ENCODE results near the gene NRP2. TPM values are rescaled to one million over a fixed set of nuclear protein-coding genes. Genes with fewer than 3 reads are reported as not detected.

The NRP2 gene
- total RNA-seq, 2 experiments from 2014 or later = 0.63 to 1.6 TPM

- TF ChIP-seq CTCF (IDR thresholded peaks at IDR 0.05) = no peak
- H3K4me3 Mint-ChIP-seq = no peak overlapping the region
- ChIA-PET CTCF (no interaction called here), POLR2A (no interaction called here)
- H3K4me1 Mint-ChIP-seq (ENCODE audit: low read depth) = no peaks in the 10 kb centered on the region
- H3K27ac Mint-ChIP-seq = no peak overlapping the region
- no peaks in the 10 kb centered on the region for H3K27me3 Mint-ChIP-seq
- ATAC-seq (no peak), DNase-seq (no peak)
- no peaks in the 10 kb centered on the region for H3K9me3 Mint-ChIP-seq
- no peaks in the 10 kb centered on the region for H3K36me3 Mint-ChIP-seq (ENCODE audit: low read depth)
- intact Hi-C loops (cut with micrococcal nuclease) = no loop called here
Observed at GRCh38 chr2:205733648-205734047, 51.3 kb downstream of the NRP2 start.

GRCh38 chr2:205734436-205735037 is 52.2 kb downstream of the NRP2 start:
- ChIA-PET POLR2A (no interaction called here), CTCF (no interaction called here)
- DNase-seq (no peak), ATAC-seq (no peak)
- no peak for TF ChIP-seq CTCF (IDR thresholded peaks at IDR 0.05)
- intact Hi-C loops (cut with micrococcal nuclease) = no loop called here
- Mint-ChIP-seq H3K4me1 (ENCODE audit: low read depth) (no peaks in the 10 kb centered on the region), H3K27me3 (no peaks in the 10 kb centered on the region), H3K9me3 (no peaks in the 10 kb centered on the region), H3K4me3 (no peak overlapping the region), H3K36me3 (ENCODE audit: low read depth) (no peaks in the 10 kb centered on the region), H3K27ac (no peak overlapping the region)

GRCh38 chr2:205738117-205738968 is 56.0 kb downstream of the NRP2 start:
- ATAC-seq (no peak), DNase-seq (no peak)
- no peak for TF ChIP-seq CTCF (IDR thresholded peaks at IDR 0.05)
- Mint-ChIP-seq H3K4me1 (ENCODE audit: low read depth) (no peaks in the 10 kb centered on the region), H3K9me3 (no peaks in the 10 kb centered on the region), H3K36me3 (ENCODE audit: low read depth) (no peaks in the 10 kb centered on the region), H3K27me3 (peaks cover 6% of the 10 kb centered on the region), H3K27ac (no peak overlapping the region), H3K4me3 (no peak overlapping the region)
- ChIA-PET CTCF (no interaction called here), POLR2A (no interaction called here)
- intact Hi-C loops (cut with micrococcal nuclease) = no loop called here

- ATAC-seq = no peak
- POLR2A ChIA-PET = no interaction called here
- no peak for DNase-seq
- no peaks in the 10 kb centered on the region for H3K9me3 Mint-ChIP-seq
- no peak overlapping the region for H3K27ac Mint-ChIP-seq
- peaks cover 6% of the 10 kb centered on the region for H3K27me3 Mint-ChIP-seq
- CTCF ChIA-PET = no interaction called here
- H3K4me1 Mint-ChIP-seq (ENCODE audit: low read depth) = no peaks in the 10 kb centered on the region
- intact Hi-C loops (cut with micrococcal nuclease) = no loop called here
- H3K36me3 Mint-ChIP-seq (ENCODE audit: low read depth) = no peaks in the 10 kb centered on the region
- no peak overlapping the region for H3K4me3 Mint-ChIP-seq
- no peak for TF ChIP-seq CTCF (IDR thresholded peaks at IDR 0.05)
Observed at GRCh38 chr2:205739620-205740019, 57.3 kb downstream of the NRP2 start.

- CTCF ChIA-PET = no interaction called here
- intact Hi-C loops (cut with micrococcal nuclease) = no loop called here
- H3K36me3 Mint-ChIP-seq (ENCODE audit: low read depth) = no peaks in the 10 kb centered on the region
Observed at GRCh38 chr2:205740381-205740780, 58.1 kb downstream of the NRP2 start.

More at GRCh38 chr2:205740381-205740780, 58.1 kb downstream of the NRP2 start:
- H3K27ac Mint-ChIP-seq = no peak overlapping the region
- H3K4me1 Mint-ChIP-seq (ENCODE audit: low read depth) = no peaks in the 10 kb centered on the region
- POLR2A ChIA-PET = no interaction called here
- ATAC-seq (no peak), DNase-seq (no peak)
- H3K9me3 Mint-ChIP-seq = no peaks in the 10 kb centered on the region
- no peak overlapping the region for H3K4me3 Mint-ChIP-seq
- peaks cover 6% of the 10 kb centered on the region for H3K27me3 Mint-ChIP-seq
- TF ChIP-seq CTCF (IDR thresholded peaks at IDR 0.05) = no peak
